Activated T-cell treated with anti-CD3 and anti-CD28 coated beads for 24 hours (primary cell): Measurements from ENCODE around the gene ATP5MK.
"Not testable (repeated sequence)": the region's sequence is repeated elsewhere in the genome, so short reads cannot be mapped to it uniquely, and the experiment has no call there.

Source experiments
- DNase-seq: peaks from one replicate; pipeline ENCODE4 v3.0.0-alpha.2; 2020; ENCODE audit warnings: low read depth

ATP5MK gene

GRCh38 chr10:103396067-103396788 is at the start of gene ATP5MK, which contains the start of gene PDCD11:
TSS of gene ATP5MK (minus strand) at chr10:103396475. CDS start at chr10:103392457, 4,018 bp downstream.
TSS of gene PDCD11 (plus strand) at chr10:103396626. CDS start at chr10:103398427, 1,801 bp downstream.
- peak; percentile 96 for DNase-seq

DNA sequence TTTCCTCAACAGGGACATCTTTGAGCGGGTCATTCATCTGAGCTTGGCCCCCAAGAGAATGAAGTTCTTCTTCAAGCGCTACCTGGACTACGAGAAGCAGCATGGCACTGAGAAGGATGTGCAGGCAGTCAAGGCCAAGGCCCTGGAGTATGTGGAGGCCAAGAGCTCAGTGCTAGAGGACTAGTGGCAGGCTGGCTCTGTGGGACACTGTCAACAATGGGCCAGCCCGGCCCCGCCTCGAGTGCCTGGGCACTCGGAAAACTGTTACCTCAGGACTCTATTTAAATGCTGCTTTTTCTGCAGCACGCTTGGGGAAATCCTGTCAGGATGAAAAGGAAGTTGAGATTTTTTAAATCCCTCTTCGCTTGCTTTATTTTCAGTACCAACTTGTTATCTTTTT is 49.1 kb upstream of the ATP5MK start:
- no peak for DNase-seq

- no peak for DNase-seq
Observed at GRCh38 chr10:103444478-103444877, 48.2 kb upstream of the ATP5MK start.

DNA sequence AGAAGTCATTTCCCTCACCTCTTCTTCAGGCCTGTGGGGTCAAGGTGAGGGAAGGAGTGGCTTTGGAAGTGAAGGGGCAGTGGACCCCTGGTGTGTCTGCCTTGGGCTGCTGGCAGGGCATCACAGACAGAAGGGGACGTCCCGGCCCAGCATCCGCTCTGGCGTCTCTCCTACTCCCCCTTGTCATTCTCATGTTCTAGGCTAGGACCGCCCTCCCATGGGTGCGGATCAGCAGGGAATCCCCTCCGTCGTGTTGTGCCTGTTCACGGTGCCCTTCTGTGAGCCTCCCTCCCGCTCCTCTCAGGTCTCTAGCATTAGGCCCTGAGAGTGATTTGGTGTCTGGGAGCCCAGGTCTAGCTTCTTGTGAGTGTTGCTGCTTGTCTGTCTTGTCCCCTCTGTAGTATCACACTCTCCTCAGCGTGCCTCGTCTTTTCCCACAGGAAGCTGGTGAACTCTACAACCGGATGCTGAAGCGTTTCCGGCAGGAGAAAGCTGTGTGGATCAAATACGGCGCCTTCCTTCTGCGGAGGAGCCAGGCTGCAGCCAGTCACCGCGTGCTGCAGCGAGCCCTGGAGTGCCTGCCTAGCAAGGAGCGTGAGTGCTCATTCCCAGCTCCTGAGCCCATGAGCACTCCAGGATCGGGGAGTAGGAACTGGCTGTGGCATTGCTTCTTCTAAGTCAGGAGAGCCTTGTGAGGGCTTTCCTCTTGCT is 47.4 kb upstream of the ATP5MK start:
- DNase-seq: no peak

- no peak for DNase-seq
Observed at GRCh38 chr10:103442031-103442461, 45.8 kb upstream of the ATP5MK start.

DNA sequence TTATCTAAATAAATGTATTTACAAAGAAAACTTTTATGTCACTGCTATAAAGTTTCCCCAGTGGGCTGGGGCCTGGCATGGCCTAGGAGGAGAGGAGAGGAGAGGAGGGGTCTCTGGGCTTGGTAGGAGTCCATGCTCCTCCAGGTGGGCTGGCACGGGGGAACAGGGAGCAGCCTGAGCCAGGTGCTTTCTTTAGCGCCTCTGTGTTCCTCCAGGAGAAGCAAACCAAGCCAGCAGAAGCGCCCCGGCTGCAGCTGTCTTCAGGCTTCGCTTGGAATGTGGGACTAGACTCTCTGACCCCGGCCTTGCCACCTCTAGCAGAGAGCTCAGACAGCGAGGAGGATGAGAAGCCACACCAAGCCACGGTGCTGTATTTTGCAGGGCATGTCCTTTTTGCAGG is 45.3 kb upstream of the ATP5MK start:
- no peak for DNase-seq

- no peak for DNase-seq
Observed at GRCh38 chr10:103441206-103441605, 44.9 kb upstream of the ATP5MK start.

- DNase-seq: no peak
Observed at GRCh38 chr10:103440416-103440815, 44.1 kb upstream of the ATP5MK start.

DNA sequence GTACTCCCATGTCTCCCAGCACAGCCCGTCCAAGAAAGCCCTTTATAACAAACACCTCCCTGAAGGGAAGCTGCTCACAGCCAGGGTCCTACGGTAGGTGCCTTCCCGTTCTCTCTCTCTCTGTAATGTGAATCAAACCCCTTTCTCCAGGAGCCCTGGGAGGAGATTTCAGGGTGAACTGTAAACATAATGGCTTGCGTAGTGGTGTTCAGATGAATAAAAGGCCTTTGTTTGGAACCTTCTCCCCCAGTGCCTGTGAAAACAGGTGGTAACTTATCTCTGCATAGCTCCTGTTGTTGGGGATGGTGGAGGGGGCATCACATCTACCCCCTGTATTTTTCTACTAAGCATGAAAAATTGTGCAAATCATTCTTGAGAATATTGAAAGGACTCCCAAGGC is 43.5 kb upstream of the ATP5MK start:
- no peak for DNase-seq

GRCh38 chr10:103433858-103434257 is 37.6 kb upstream of the ATP5MK start:
- DNase-seq: no peak

GRCh38 chr10:103431902-103432301 is 35.6 kb upstream of the ATP5MK start:
- DNase-seq: no peak

- no peak for DNase-seq
Observed at GRCh38 chr10:103429647-103430046, 33.4 kb upstream of the ATP5MK start.

DNA sequence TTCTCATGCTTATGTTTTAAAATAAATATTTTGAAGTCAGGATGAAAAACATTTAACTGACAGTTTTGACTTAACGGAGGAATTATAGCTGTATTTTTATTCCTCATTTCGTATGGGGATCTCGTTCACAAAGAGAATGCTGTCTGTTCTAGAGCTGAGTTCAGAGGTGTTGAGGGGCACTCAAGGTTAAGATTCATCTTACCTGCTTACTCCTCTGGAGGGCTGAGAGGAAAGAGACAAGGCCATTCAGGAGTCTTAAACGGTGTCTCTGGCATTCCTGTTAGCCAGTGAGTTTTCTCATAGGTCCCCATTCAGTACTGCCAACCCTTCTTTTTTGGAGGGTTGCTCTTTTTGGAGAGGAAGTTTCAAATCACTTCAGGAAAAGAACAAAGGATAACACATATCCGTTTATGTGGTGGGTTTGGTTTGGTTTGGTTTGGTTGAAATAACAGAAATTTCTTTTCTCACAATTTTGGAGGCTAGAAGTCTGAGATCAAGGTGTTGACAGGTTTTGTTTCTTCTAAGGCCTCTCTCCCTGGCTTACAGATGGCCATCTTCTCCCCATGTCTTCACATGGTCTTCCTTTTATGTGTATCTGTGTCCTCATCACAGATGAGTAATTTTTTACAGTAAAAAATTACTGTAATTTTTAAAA is 32.8 kb upstream of the ATP5MK start:
- DNase-seq: no peak

GRCh38 chr10:103427866-103428265 is 31.6 kb upstream of the ATP5MK start:
- no peak for DNase-seq

GRCh38 chr10:103423748-103424147 is 27.5 kb upstream of the ATP5MK start:
- DNase-seq: no peak

DNA sequence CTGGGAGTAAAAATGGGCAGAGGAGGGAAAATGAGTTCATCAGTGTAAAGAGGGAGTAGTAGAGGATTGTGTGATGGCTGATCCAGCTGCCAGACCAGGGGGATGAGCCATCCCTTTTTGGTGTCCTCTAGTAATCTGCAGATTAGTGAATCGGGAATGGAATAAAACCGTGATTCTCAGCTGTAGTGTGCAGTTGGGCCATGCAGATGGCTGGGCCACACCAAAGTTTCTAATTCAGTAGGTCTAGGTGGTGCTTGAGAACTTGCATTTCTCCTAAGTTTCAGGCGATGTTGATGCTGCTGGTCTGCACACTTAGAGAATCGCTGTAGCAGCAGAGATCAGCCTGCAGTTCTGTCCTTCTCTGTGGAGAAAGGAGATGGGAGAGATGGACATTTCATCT is 22.8 kb upstream of the ATP5MK start:
- DNase-seq: no peak

DNA sequence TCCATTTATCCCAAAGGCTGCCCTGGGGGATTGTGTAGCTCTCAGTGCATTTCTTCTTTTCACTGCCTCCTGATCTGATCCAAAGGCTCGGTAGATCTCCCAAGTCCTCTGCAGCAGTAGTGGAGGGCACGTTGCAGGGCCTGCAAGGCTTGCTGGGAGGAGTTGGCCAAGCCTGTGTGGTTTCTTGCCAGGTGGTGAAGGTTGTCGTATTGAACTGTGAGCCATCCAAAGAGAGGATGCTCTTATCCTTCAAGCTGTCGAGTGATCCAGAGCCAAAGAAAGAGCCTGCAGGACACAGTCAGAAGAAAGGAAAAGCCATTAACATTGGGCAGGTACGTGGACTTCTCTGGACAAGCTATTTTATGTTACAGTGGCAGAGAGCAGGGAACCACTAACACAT is 21.3 kb upstream of the ATP5MK start:
- DNase-seq: no peak

DNA sequence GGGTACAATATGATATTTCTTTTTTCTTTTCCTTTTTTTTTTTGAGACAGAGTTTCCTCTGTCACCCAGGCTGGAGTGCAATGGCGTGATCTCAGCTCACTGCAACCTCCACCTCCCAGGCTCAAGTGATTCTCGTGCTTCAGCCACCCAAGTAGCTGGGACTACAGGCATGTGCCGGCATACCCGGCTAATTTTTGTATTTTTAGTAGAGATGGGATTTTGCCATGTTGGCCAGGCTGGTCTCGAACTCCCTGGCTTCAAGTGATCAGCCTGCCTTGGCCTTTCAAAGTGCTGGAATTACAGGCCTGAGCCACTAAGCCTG is 20.8 kb upstream of the ATP5MK start:
- DNase-seq: not testable (repeated sequence)

DNA sequence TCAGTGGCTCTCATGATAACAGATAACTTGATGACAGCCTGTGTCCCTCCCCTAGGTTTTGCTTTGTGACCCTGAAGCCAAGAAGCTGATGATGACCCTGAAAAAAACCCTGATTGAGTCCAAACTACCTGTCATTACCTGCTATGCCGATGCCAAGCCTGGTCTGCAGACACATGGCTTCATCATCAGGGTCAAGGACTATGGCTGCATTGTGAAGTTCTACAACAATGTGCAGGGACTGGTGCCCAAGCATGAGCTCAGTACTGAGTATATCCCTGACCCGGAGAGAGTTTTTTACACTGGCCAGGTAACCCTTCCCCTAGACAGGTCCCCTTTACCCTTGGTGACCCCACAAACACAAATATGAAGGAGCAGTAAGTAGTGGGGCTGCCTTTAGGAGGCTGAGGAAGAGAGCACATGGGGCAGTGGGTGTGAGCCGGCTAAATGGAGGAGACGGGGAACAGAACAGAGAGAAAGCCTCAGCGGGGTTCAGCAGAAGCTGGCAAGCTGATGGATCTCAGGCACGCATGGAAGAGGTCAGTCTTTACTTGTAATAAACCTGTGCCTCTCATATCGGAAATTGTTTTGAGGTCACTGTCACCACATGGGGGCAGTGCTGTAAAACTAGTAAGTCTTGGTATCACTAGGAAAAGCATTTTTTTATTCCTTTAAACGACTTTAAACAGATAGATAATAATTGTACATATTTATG is 20.3 kb upstream of the ATP5MK start:
- DNase-seq: peak; percentile 13

- DNase-seq: no peak
Observed at GRCh38 chr10:103415581-103415980, 19.3 kb upstream of the ATP5MK start.

DNA sequence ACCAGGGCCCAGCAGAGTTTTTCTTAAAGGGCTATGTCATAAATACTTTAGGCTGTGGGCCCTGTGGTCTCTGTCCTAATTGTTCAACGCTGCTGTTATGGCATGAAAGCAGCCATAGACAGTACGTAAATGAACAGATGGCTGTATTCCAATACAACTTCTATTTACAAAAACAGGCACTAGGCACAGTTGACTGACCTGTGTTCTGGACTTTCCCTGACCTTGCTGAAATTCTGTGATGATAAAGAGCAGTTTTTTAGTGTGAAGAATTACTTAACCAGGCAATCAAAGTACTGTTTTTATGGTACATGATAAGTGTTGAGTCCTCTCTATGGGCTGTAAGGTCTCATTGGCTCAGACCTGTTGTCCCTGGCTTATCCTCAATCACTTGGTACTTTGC is 17.3 kb upstream of the ATP5MK start:
- DNase-seq: no peak

GRCh38 chr10:103397191-103397825 is 1.0 kb upstream of the ATP5MK start:
- no peak for DNase-seq
